HCT116 (cell line): ENCODE measurements around the gene PARD6G. TPM values are rescaled to one million over a fixed set of nuclear protein-coding genes. Genes with fewer than 3 reads are reported as not detected.

Source experiments
- ATAC-seq: fragments of 200-7000 bp; cut with Tn5 transposase; 2 replicates; pipeline ENCODE4 v1.9.1; 2020; ENCODE audit warnings: mild to moderate bottlenecking, moderate library complexity
- BruUV-seq: library from RNA; stranded (reverse); fragments of 400-500 nt; replicated peaks from 2 replicates; lab custom pipeline; 2021; lab: Mats Ljungman, UMichigan
- CTCF ChIA-PET: fragments of 300-600 bp; sonication (Branson Sonifier 250); formaldehyde crosslinking; loops from one replicate; lab custom pipeline; 2021; ENCODE audit warnings: antibody characterized with exemption; lab: Charles Lee
- POLR2A ChIA-PET: fragments of 300-600, 350-600 bp; sonication (Branson Sonifier 250); formaldehyde crosslinking; loops from one replicate; lab custom pipeline; 2021; ENCODE audit warnings: antibody characterized with exemption; lab: Charles Lee
- RAD21 ChIA-PET, 2 experiments: fragments of 300-600 bp; sonication (Branson Sonifier 250); formaldehyde crosslinking; loops; one replicate each; lab custom pipeline; 2023; ENCODE audit warnings: low total read pairs in 2 of 2; ENCODE audit not compliant: uncharacterized antibody in 2 of 2, unreplicated experiment in 2 of 2, low non-redundant PET in 1 of 2; lab: Charles Lee
- DNase-seq: peaks from one replicate; pipeline ENCODE4 v3.0.0-alpha.2; 2010; ENCODE audit warnings: low read depth, low spot score
- H2AFZ ChIP-seq: fragments of 200-600 bp; shearing (Covaris generic), sonication (generic); 2 replicates; pipeline ENCODE4 v1.6.1; 2017; ENCODE audit warnings: low read depth, mixed run types, mixed read lengths, antibody characterized with exemption, low read length; ENCODE audit not compliant: poor library complexity, severe bottlenecking
- H3K27ac ChIP-seq: 2 replicates; pipeline ENCODE4 v1.5.1; 2012; ENCODE audit warnings: low read depth, low read length
- H3K27me3 ChIP-seq: fragments of 200-600 bp; sonication (generic); 2 replicates; pipeline ENCODE4 v1.6.1; 2016; ENCODE audit warnings: mixed run types, low read length, mixed read lengths; ENCODE audit not compliant: insufficient read depth
- H3K36me3 ChIP-seq, 2 experiments: fragments of 200-500 bp in 1 of 2; fragments of 200-600 bp in 1 of 2; sonication (Bioruptor generic) in 1 of 2; sonication (generic) in 1 of 2; 2 replicates each; pipeline versions ENCODE4 v1.5.1 to v1.6.1; 2014 to 2016; ENCODE audit warnings: low read length in 2 of 2, inconsistent platforms in 1 of 2, mixed read lengths in 1 of 2, mixed run types in 1 of 2; ENCODE audit not compliant: insufficient read depth in 2 of 2, control insufficient read depth in 1 of 2
- H3K4me1 ChIP-seq, 2 experiments: fragments of 200-600 bp in 1 of 2; sonication (generic) in 1 of 2; 2 replicates each; pipeline versions ENCODE4 v1.5.1 to v1.6.1; 2012 to 2017; ENCODE audit warnings: low read length in 2 of 2, inconsistent platforms in 1 of 2, mild to moderate bottlenecking in 1 of 2, mixed read lengths in 1 of 2, mixed run types in 1 of 2, moderate library complexity in 1 of 2; ENCODE audit not compliant: insufficient read depth in 2 of 2, control insufficient read depth in 1 of 2
- H3K4me2 ChIP-seq: fragments of 200-600 bp; sonication (generic); 2 replicates; pipeline ENCODE4 v1.6.1; 2017; ENCODE audit warnings: mixed run types, low read length, mixed read lengths
- H3K4me3 ChIP-seq, 2 experiments: fragments of 200-600 bp in 1 of 2; sonication (generic) in 1 of 2; replicated peaks in 1 of 2; 2 replicates each; pipeline ENCODE4 v1.5.1; 2011 to 2016; ENCODE audit warnings: low read length in 2 of 2, control low read depth in 1 of 2, low read depth in 1 of 2, mild to moderate bottlenecking in 1 of 2, mixed read lengths in 1 of 2, mixed run types in 1 of 2
- H3K79me2 ChIP-seq: fragments of 200-600 bp; sonication (generic); 2 replicates; pipeline ENCODE4 v1.6.1; 2017; ENCODE audit warnings: mild to moderate bottlenecking, mixed run types, low read length, moderate library complexity, mixed read lengths; ENCODE audit not compliant: insufficient read depth
- H3K9ac ChIP-seq: fragments of 200-600 bp; sonication (generic); 2 replicates; pipeline ENCODE4 v1.6.1; 2016; ENCODE audit warnings: low read length, mixed read lengths
- H3K9me2 ChIP-seq: fragments of 200-600 bp; sonication (generic), shearing (Covaris generic); 2 replicates; pipeline ENCODE4 v1.6.1; 2017; ENCODE audit warnings: mixed run types, mild to moderate bottlenecking, moderate library complexity; ENCODE audit not compliant: insufficient read depth
- H3K9me3 ChIP-seq, 2 experiments: fragments of 200-500 bp in 1 of 2; fragments of 200-600 bp in 1 of 2; sonication (Bioruptor generic) in 1 of 2; sonication (generic) in 1 of 2; 2 replicates each; pipeline ENCODE4 v1.6.1; 2014 to 2017; ENCODE audit warnings: low read length in 2 of 2, mixed read lengths in 2 of 2, inconsistent platforms in 1 of 2, low read depth in 1 of 2, mild to moderate bottlenecking in 1 of 2, mixed run types in 1 of 2, moderate library complexity in 1 of 2; ENCODE audit not compliant: control insufficient read depth in 1 of 2, insufficient read depth in 1 of 2
- H4K20me1 ChIP-seq: fragments of 200-600 bp; sonication (generic), shearing (Covaris generic); 2 replicates; pipeline ENCODE4 v1.6.1; 2017; ENCODE audit warnings: mixed run types, mild to moderate bottlenecking, moderate library complexity; ENCODE audit not compliant: insufficient read depth
- ATF3 ChIP-seq: IDR thresholded peaks from 2 replicates; pipeline ENCODE4 v1.6.1; 2012
- CEBPB ChIP-seq: IDR thresholded peaks from 2 replicates; pipeline ENCODE4 v1.6.1; 2012; ENCODE audit warnings: low read depth
- ELF1 ChIP-seq: IDR thresholded peaks from 2 replicates; pipeline ENCODE4 v1.6.1; 2012; ENCODE audit warnings: low read depth, borderline replicate concordance
- EZH2 ChIP-seq: fragments of 200-600 bp; sonication (generic); IDR thresholded peaks from 2 replicates; pipeline ENCODE4 v1.6.1; 2017; ENCODE audit warnings: antibody characterized with exemption, mixed run types
- EZH2phosphoT487 ChIP-seq: fragments of 200-600 bp; IDR thresholded peaks from 2 replicates; pipeline ENCODE4 v1.6.1; 2018; ENCODE audit warnings: antibody characterized with exemption, borderline replicate concordance
- POLR2A ChIP-seq: IDR thresholded peaks from 2 replicates; pipeline ENCODE4 v1.7.0; 2011; ENCODE audit warnings: borderline replicate concordance; ENCODE audit not compliant: insufficient read depth, insufficient read length; ENCODE audit errors: extremely low read depth
- POLR2AphosphoS5 ChIP-seq: IDR thresholded peaks from 2 replicates; pipeline ENCODE4 v1.6.1; 2011; ENCODE audit warnings: mild to moderate bottlenecking, low read depth, low read length, moderate library complexity
- RAD21 ChIP-seq: IDR thresholded peaks from 2 replicates; pipeline ENCODE4 v1.6.1; 2012; ENCODE audit warnings: low read depth, mild to moderate bottlenecking
- REST ChIP-seq: IDR thresholded peaks from 2 replicates; pipeline ENCODE4 v1.6.1; 2012; ENCODE audit warnings: low read depth
- SIN3A ChIP-seq: IDR thresholded peaks from 2 replicates; pipeline ENCODE4 v1.6.1; 2012; ENCODE audit warnings: low read depth
- SP1 ChIP-seq: IDR thresholded peaks from 2 replicates; pipeline ENCODE4 v1.6.1; 2012; ENCODE audit warnings: low read depth
- SRF ChIP-seq: IDR thresholded peaks from 2 replicates; pipeline ENCODE4 v1.6.1; 2012; ENCODE audit warnings: low read depth
- TCF7L2 ChIP-seq: IDR thresholded peaks from 2 replicates; pipeline ENCODE4 v1.7.0; 2011; ENCODE audit warnings: borderline replicate concordance, inconsistent platforms; ENCODE audit not compliant: insufficient read depth, insufficient read length; ENCODE audit errors: extremely low read depth
- YY1 ChIP-seq: IDR thresholded peaks from 2 replicates; pipeline ENCODE4 v1.6.1; 2011; ENCODE audit warnings: low read length, low read depth, moderate library complexity, mild to moderate bottlenecking; ENCODE audit not compliant: insufficient replicate concordance; ENCODE audit errors: extremely low read depth
- ZBTB33 ChIP-seq: IDR thresholded peaks from 2 replicates; pipeline ENCODE4 v1.6.1; 2011; ENCODE audit warnings: mild to moderate bottlenecking, low read length, moderate library complexity; ENCODE audit not compliant: insufficient replicate concordance; ENCODE audit errors: extremely low read depth
- ZFX ChIP-seq: fragments of 450-650 bp; IDR thresholded peaks from 2 replicates; pipeline ENCODE4 v1.6.1; 2017
- intact Hi-C: fragments of 100-400 bp; cut with micrococcal nuclease; formaldehyde crosslinking; loops from 2 replicates; pipeline ENCODE4 v1.10.0; 2022
- total RNA-seq: library from RNA; stranded (reverse); gene quantifications from one replicate; pipeline ENCODE4 v1.2.1, GENCODE V29; 2021; ENCODE audit not compliant: unreplicated experiment

Gene PARD6G
- total RNA-seq, 1 experiment from 2014 or later, result 12.8 TPM

- intact Hi-C loops, result no loop called here
- POLR2A ChIA-PET, result no interaction called here
- Histone ChIP-seq H3K9ac (no peak overlapping the region), H3K79me2 (no peaks in the 10 kb centered on the region)
- no TSS peak for BruUV-seq
- no peak for TF ChIP-seq SRF
- no peak for TF ChIP-seq YY1
- TF ChIP-seq TCF7L2, result no peak
- no peak for TF ChIP-seq ZFX
- TF ChIP-seq RAD21, result no peak
- TF ChIP-seq POLR2A, result no peak
- TF ChIP-seq REST, result no peak
- TF ChIP-seq EZH2, result no peak
- no peak for TF ChIP-seq ZBTB33
- no peak for TF ChIP-seq CEBPB
- TF ChIP-seq ELF1, result no peak
- no peak for TF ChIP-seq EZH2phosphoT487
- no peak for TF ChIP-seq ATF3
- TF ChIP-seq SIN3A, result no peak
- no peak for TF ChIP-seq SP1
- no peak for TF ChIP-seq POLR2AphosphoS5
- TF ChIP-seq, all 23 proteins: peak for 0
- RAD21 ChIA-PET, result no interaction called here
- H3K27me3 ChIP-seq, result no peaks in the 10 kb centered on the region
- H3K4me2 ChIP-seq, result no peak overlapping the region
- H3K9me3 ChIP-seq, result no peaks in the 10 kb centered on the region
- no peak overlapping the region for H3K27ac ChIP-seq
- no peaks in the 10 kb centered on the region for H3K4me1 ChIP-seq
- ATAC-seq (no peak), DNase-seq (no peak)
- H3K4me3 ChIP-seq, result no peak overlapping the region
- H2AFZ ChIP-seq, result no peak overlapping the region
- peaks cover 2% of the 10 kb centered on the region; the same call in 1 of the 2 replicates for H4K20me1 ChIP-seq
- CTCF ChIA-PET, result no interaction called here
- H3K36me3 ChIP-seq, result no peaks in the 10 kb centered on the region
- H3K9me2 ChIP-seq, result no peaks in the 10 kb centered on the region
Observed at GRCh38 chr18:80204142-80204541, 43.2 kb downstream of the PARD6G start.
